HEK293T (cell line): ENCODE results near the gene FSTL4.
"Not testable (repeated sequence)": the region's sequence is repeated elsewhere in the genome, so short reads cannot be mapped to it uniquely, and the experiment has no call there.

Experiments used
- CTCF ChIA-PET: fragments of 350-600 bp; formaldehyde crosslinking; extraction: SDS; loops from one replicate; lab custom pipeline; 2021; ENCODE audit warnings: antibody characterized with exemption, inconsistent platforms; lab: Yijun Ruan, JAX
- POLR2A ChIA-PET: fragments of 350-600 bp; formaldehyde crosslinking; extraction: SDS; loops from one replicate; lab custom pipeline; 2020; ENCODE audit warnings: antibody characterized with exemption, inconsistent platforms; lab: Yijun Ruan, JAX
- DNase-seq: peaks from one replicate; pipeline ENCODE4 v3.0.0; 2012; ENCODE audit warnings: mixed read lengths; ENCODE audit errors: extremely low spot score
- ARNT ChIP-seq: fragments of 450-650 bp; IDR thresholded peaks from 2 replicates; pipeline ENCODE4 v1.6.1; 2017; ENCODE audit warnings: mild to moderate bottlenecking
- BHLHE40 ChIP-seq: fragments of 450-650 bp; IDR thresholded peaks from 2 replicates; pipeline ENCODE4 v1.6.1; 2016; ENCODE audit warnings: mild to moderate bottlenecking, moderate library complexity, borderline replicate concordance
- CTBP1 ChIP-seq: fragments of 450-650 bp; IDR thresholded peaks from 2 replicates; pipeline ENCODE4 v1.6.1; 2016; ENCODE audit warnings: borderline replicate concordance
- ELF4 ChIP-seq: fragments of 450-650 bp; IDR thresholded peaks from 2 replicates; pipeline ENCODE4 v1.6.1; 2017; ENCODE audit warnings: antibody characterized with exemption
- FOXA1 ChIP-seq: fragments of 450-650 bp; IDR thresholded peaks from 2 replicates; pipeline ENCODE4 v1.6.1; 2016; ENCODE audit warnings: mild to moderate bottlenecking
- FOXK2 ChIP-seq: fragments of 450-650 bp; IDR thresholded peaks from 2 replicates; pipeline ENCODE4 v1.6.1; 2016; ENCODE audit warnings: mild to moderate bottlenecking
- FOXM1 ChIP-seq: fragments of 450-650 bp; IDR thresholded peaks from 2 replicates; pipeline ENCODE4 v1.6.1; 2017; ENCODE audit warnings: mild to moderate bottlenecking, borderline replicate concordance
- HDGF ChIP-seq: fragments of 450-650 bp; IDR thresholded peaks from 2 replicates; pipeline ENCODE4 v1.6.1; 2017; ENCODE audit warnings: antibody characterized with exemption, borderline replicate concordance
- L3MBTL2 ChIP-seq: fragments of 450-650 bp; conservative IDR thresholded peaks from 2 replicates; pipeline ENCODE4 v1.6.1; 2016; ENCODE audit warnings: mild to moderate bottlenecking
- LEF1 ChIP-seq: fragments of 450-650 bp; IDR thresholded peaks from 2 replicates; pipeline ENCODE4 v1.6.1; 2017; ENCODE audit warnings: mild to moderate bottlenecking, borderline replicate concordance
- NFRKB ChIP-seq: fragments of 450-650 bp; IDR thresholded peaks from 2 replicates; pipeline ENCODE4 v1.6.1; 2016; ENCODE audit warnings: mild to moderate bottlenecking, moderate library complexity
- PKNOX1 ChIP-seq: fragments of 450-650 bp; IDR thresholded peaks from 2 replicates; pipeline ENCODE4 v1.6.1; 2016
- SP1 ChIP-seq: fragments of 450-650 bp; IDR thresholded peaks from 2 replicates; pipeline ENCODE4 v1.6.1; 2017
- SUZ12 ChIP-seq: fragments of 450-650 bp; IDR thresholded peaks from 2 replicates; pipeline ENCODE4 v1.6.1; 2016; ENCODE audit warnings: mild to moderate bottlenecking
- TARDBP ChIP-seq: fragments of 450-650 bp; IDR thresholded peaks from 2 replicates; pipeline ENCODE4 v1.6.1; 2016
- ZNF384 ChIP-seq: fragments of 450-650 bp; IDR thresholded peaks from 2 replicates; pipeline ENCODE4 v1.6.1; 2016

FSTL4 gene

GRCh38 chr5:133222979-133223378, 389.4 kb downstream of the FSTL4 start:
- DNase-seq = no peak
- POLR2A ChIA-PET = interaction anchor here (2.5 kb wide), 1 partner anchor 17 kb away, joined by 10 read pairs; no protein-coding TSS in a partner anchor
- peak; percentile 45; the same call in 1 of the 2 replicates for TF ChIP-seq PKNOX1
- TF ChIP-seq NFRKB = no peak
- no peak for TF ChIP-seq HDGF
- CTCF ChIA-PET = interaction anchor here (0.6 to 1.2 kb wide), 5 partner anchors 18 to 86 kb away, joined by 3 to 4 read pairs (median 3); no protein-coding TSS in a partner anchor

GRCh38 chr5:133222521-133222920, 389.8 kb downstream of the FSTL4 start:
- ChIA-PET CTCF (interaction anchor here (0.6 to 1.2 kb wide), 4 partner anchors 18 to 85 kb away, joined by 3 to 4 read pairs (median 3); no protein-coding TSS in a partner anchor), POLR2A (interaction anchor here (2.5 kb wide), 1 partner anchor 17 kb away, joined by 10 read pairs; no protein-coding TSS in a partner anchor)
- TF ChIP-seq FOXM1 = no peak
- no peak for TF ChIP-seq SP1
- no peak for TF ChIP-seq BHLHE40
- no peak for TF ChIP-seq LEF1
- TF ChIP-seq ZNF384 = no peak
- TF ChIP-seq SUZ12 = no peak
- TF ChIP-seq L3MBTL2 = no peak
- TF ChIP-seq FOXK2 = no peak
- TF ChIP-seq ARNT = no peak
- TF ChIP-seq CTBP1 = no peak
- TF ChIP-seq HDGF = no peak
- TF ChIP-seq NFRKB = no peak
- no peak for TF ChIP-seq PKNOX1
- TF ChIP-seq ELF4 = no peak
- no peak for DNase-seq

GRCh38 chr5:133222040-133222439, 390.3 kb downstream of the FSTL4 start:
- TF ChIP-seq CTBP1 = no peak
- TF ChIP-seq ZNF384 = no peak
- TF ChIP-seq SUZ12 = no peak
- no peak for TF ChIP-seq BHLHE40
- TF ChIP-seq FOXM1 = no peak
- no peak for TF ChIP-seq NFRKB
- TF ChIP-seq SP1 = no peak
- TF ChIP-seq FOXK2 = no peak
- no peak for TF ChIP-seq TARDBP
- no peak for TF ChIP-seq PKNOX1
- TF ChIP-seq HDGF = no peak
- TF ChIP-seq LEF1 = no peak
- no peak for TF ChIP-seq ELF4
- TF ChIP-seq FOXA1 = no peak
- no peak for TF ChIP-seq L3MBTL2
- no peak for TF ChIP-seq ARNT
- ChIA-PET POLR2A (interaction anchor here (0.8 to 2.5 kb wide), 2 partner anchors 18 to 731 kb away, joined by 5 to 10 read pairs; partner anchors contain the start of gene IRF1), CTCF (interaction anchor here (0.6 to 1.2 kb wide), 4 partner anchors 19 to 111 kb away, joined by 3 read pairs; no protein-coding TSS in a partner anchor)
- no peak for DNase-seq

- DNase-seq = no peak
- ChIA-PET POLR2A (interaction anchor here (2.5 kb wide), 1 partner anchor 19 kb away, joined by 10 read pairs; no protein-coding TSS in a partner anchor), CTCF (interaction anchor here (0.6 to 1.0 kb wide), 3 partner anchors 27 to 110 kb away, joined by 3 to 4 read pairs (median 3); no protein-coding TSS in a partner anchor)
- TF ChIP-seq NFRKB (no peak), LEF1 (no peak), BHLHE40 (no peak), ARNT (no peak), SUZ12 (no peak), ZNF384 (no peak)
Observed at GRCh38 chr5:133220851-133221674, 391.3 kb downstream of the FSTL4 start.

GRCh38 chr5:133219296-133219695, 393.0 kb downstream of the FSTL4 start:
- ChIA-PET CTCF (interaction anchor here (0.8 kb wide), 1 partner anchor 100 kb away, joined by 3 read pairs; no protein-coding TSS in a partner anchor), POLR2A (no interaction called here)
- DNase-seq = no peak
- TF ChIP-seq PKNOX1 (no peak), FOXM1 (no peak), ARNT (no peak), NFRKB (no peak), BHLHE40 (no peak)

- POLR2A ChIA-PET, CTCF ChIA-PET, DNase-seq: not testable (repeated sequence)
Observed at GRCh38 chr5:133216138-133216537, 396.2 kb downstream of the FSTL4 start.
